IMR-90 (cell line): Measurements from ENCODE around the gene CHST14. TPM values are rescaled to one million over a fixed set of nuclear protein-coding genes. Genes with fewer than 3 reads are reported as not detected.

Experiments
- ATAC-seq: fragments of 200-7000 bp; cut with Tn5 transposase; 2 replicates; pipeline ENCODE4 v1.9.1; 2020; ENCODE audit warnings: low read depth, mild to moderate bottlenecking, moderate library complexity
- BruUV-seq: library from RNA; stranded (reverse); fragments of 400-500 nt; replicated peaks from 2 replicates; lab custom pipeline; 2021; lab: Mats Ljungman, UMichigan
- CTCF ChIA-PET: fragments of 300-600 bp; formaldehyde crosslinking; extraction: SDS; loops from one replicate; lab custom pipeline; 2021; ENCODE audit warnings: antibody characterized with exemption; lab: Yijun Ruan, JAX
- POLR2A ChIA-PET: fragments of 300-600 bp; sonication (Branson Sonifier 250); formaldehyde crosslinking; loops from one replicate; lab custom pipeline; 2022; ENCODE audit warnings: antibody characterized with exemption; ENCODE audit not compliant: unreplicated experiment; lab: Charles Lee
- DNase-seq: peaks from one replicate; pipeline ENCODE4 v3.0.0; 2013
- H2AFZ ChIP-seq: replicated peaks from 2 replicates; pipeline ENCODE3; 2013; ENCODE audit warnings: low read length, mild to moderate bottlenecking; ENCODE audit not compliant: poor library complexity
- H2AK5ac ChIP-seq: 2 replicates; pipeline ENCODE4 v1.6.1; 2013; ENCODE audit warnings: low read depth, low read length, inconsistent platforms
- H2AK9ac ChIP-seq: replicated peaks from 2 replicates; pipeline ENCODE3; 2013; ENCODE audit warnings: mild to moderate bottlenecking, low read depth, low read length, moderate library complexity; ENCODE audit not compliant: poor library complexity
- H2BK120ac ChIP-seq: 2 replicates; pipeline ENCODE4 v1.6.1; 2013; ENCODE audit warnings: low read depth, low read length, inconsistent platforms
- H2BK15ac ChIP-seq: 3 replicates; pipeline ENCODE4 v1.6.1; 2013; ENCODE audit warnings: low read depth, low read length, inconsistent platforms
- H2BK20ac ChIP-seq: 2 replicates; pipeline ENCODE4 v1.6.1; 2013; ENCODE audit warnings: low read depth, mild to moderate bottlenecking, inconsistent platforms, low read length, moderate library complexity
- H2BK5ac ChIP-seq: 2 replicates; pipeline ENCODE4 v1.6.1; 2013; ENCODE audit warnings: mild to moderate bottlenecking, low read depth, low read length, inconsistent platforms; ENCODE audit not compliant: poor library complexity, severe bottlenecking
- H3K14ac ChIP-seq: replicated peaks from 2 replicates; pipeline ENCODE4 v1.6.1; 2013; ENCODE audit warnings: low read depth, low read length, inconsistent platforms
- H3K18ac ChIP-seq: 2 replicates; pipeline ENCODE4 v1.6.1; 2013; ENCODE audit warnings: low read depth, low read length, control low read depth
- H3K23ac ChIP-seq: 2 replicates; pipeline ENCODE4 v1.6.1; 2013; ENCODE audit warnings: low read depth, low read length, inconsistent platforms
- H3K27ac ChIP-seq: 2 replicates; pipeline ENCODE4 v1.5.1; 2013; ENCODE audit warnings: mild to moderate bottlenecking, control low read depth, low read length; ENCODE audit not compliant: insufficient read depth
- H3K27me3 ChIP-seq: 2 replicates; pipeline ENCODE4 v1.6.1; 2013; ENCODE audit warnings: low read length; ENCODE audit not compliant: control insufficient read depth, insufficient read depth
- H3K36me3 ChIP-seq: 2 replicates; pipeline ENCODE4 v1.6.1; 2013; ENCODE audit warnings: low read length, mixed read lengths; ENCODE audit not compliant: control insufficient read depth, insufficient read depth
- H3K4ac ChIP-seq: 2 replicates; pipeline ENCODE4 v1.6.1; 2013; ENCODE audit warnings: low read depth, low read length, inconsistent platforms
- H3K4me1 ChIP-seq: 2 replicates; pipeline ENCODE4 v1.6.1; 2013; ENCODE audit warnings: low read length, mixed read lengths; ENCODE audit not compliant: control insufficient read depth, insufficient read depth
- H3K4me2 ChIP-seq: 2 replicates; pipeline ENCODE4 v1.6.1; 2013; ENCODE audit warnings: low read depth, mild to moderate bottlenecking, control low read depth, low read length, moderate library complexity
- H3K4me3 ChIP-seq: 2 replicates; pipeline ENCODE4 v1.5.1; 2013; ENCODE audit warnings: low read depth, mild to moderate bottlenecking, control low read depth, low read length, moderate library complexity; ENCODE audit not compliant: insufficient read depth
- H3K56ac ChIP-seq: 2 replicates; pipeline ENCODE4 v1.6.1; 2013; ENCODE audit warnings: low read length, inconsistent platforms; ENCODE audit not compliant: insufficient read depth; ENCODE audit errors: extremely low read depth
- H3K79me1 ChIP-seq, 2 experiments: 2 replicates each; pipeline ENCODE4 v1.6.1; 2013; ENCODE audit warnings: low read length in 2 of 2, inconsistent platforms in 1 of 2, low read depth in 1 of 2
- H3K9ac ChIP-seq: 2 replicates; pipeline ENCODE4 v1.6.1; 2013; ENCODE audit warnings: low read depth, low read length, control low read depth
- H3K9me1 ChIP-seq: 2 replicates; pipeline ENCODE4 v1.6.1; 2013; ENCODE audit warnings: low read length, inconsistent platforms; ENCODE audit not compliant: insufficient read depth
- H3K9me3 ChIP-seq: 2 replicates; pipeline ENCODE4 v1.6.1; 2013; ENCODE audit warnings: low read length; ENCODE audit not compliant: control insufficient read depth, insufficient read depth
- H4K20me1 ChIP-seq: 2 replicates; pipeline ENCODE4 v1.6.1; 2013; ENCODE audit warnings: low read length, inconsistent platforms; ENCODE audit not compliant: insufficient read depth
- H4K5ac ChIP-seq: 2 replicates; pipeline ENCODE4 v1.6.1; 2013; ENCODE audit warnings: mild to moderate bottlenecking, low read depth, low read length, control low read depth
- H4K8ac ChIP-seq, 2 experiments: 2 replicates each; pipeline ENCODE4 v1.6.1; 2013; ENCODE audit warnings: low read depth in 2 of 2, low read length in 2 of 2, control low read depth in 1 of 2, inconsistent platforms in 1 of 2
- H4K91ac ChIP-seq: 2 replicates; pipeline ENCODE4 v1.6.1; 2013; ENCODE audit warnings: low read depth, low read length, inconsistent platforms; ENCODE audit not compliant: insufficient read depth
- BHLHE40 ChIP-seq: fragments of 150-350 bp; IDR thresholded peaks from 2 replicates; pipeline ENCODE4 v1.6.1; 2016; ENCODE audit warnings: mild to moderate bottlenecking, low read depth, low read length
- CHD1 ChIP-seq: IDR thresholded peaks from 2 replicates; pipeline ENCODE4 v1.6.1; 2012; ENCODE audit warnings: low read depth, low read length, improper control_type of control experiment
- FOS ChIP-seq: fragments of 150-350 bp; IDR thresholded peaks from 2 replicates; pipeline ENCODE4 v1.6.1; 2016; ENCODE audit warnings: low read depth, low read length
- MAFK ChIP-seq: IDR thresholded peaks from 2 replicates; pipeline ENCODE4 v1.6.1; 2012; ENCODE audit warnings: low read depth, low read length, improper control_type of control experiment
- MAZ ChIP-seq: IDR thresholded peaks from 2 replicates; pipeline ENCODE4 v1.6.1; 2012; ENCODE audit warnings: low read depth, mild to moderate bottlenecking, low read length, improper control_type of control experiment, moderate library complexity, borderline replicate concordance
- MXI1 ChIP-seq: IDR thresholded peaks from 2 replicates; pipeline ENCODE4 v1.6.1; 2012; ENCODE audit warnings: low read depth, mild to moderate bottlenecking, low read length, moderate library complexity, borderline replicate concordance
- NFE2L2 ChIP-seq: fragments of 150-350 bp; IDR thresholded peaks from 2 replicates; pipeline ENCODE4 v1.6.1; 2016; ENCODE audit warnings: low read depth, mild to moderate bottlenecking, low read length
- POLR2A ChIP-seq: IDR thresholded peaks from 2 replicates; pipeline ENCODE4 v1.6.1; 2012; ENCODE audit warnings: mild to moderate bottlenecking, low read depth, low read length
- RAD21 ChIP-seq: IDR thresholded peaks from 2 replicates; pipeline ENCODE4 v1.6.1; 2012; ENCODE audit warnings: low read length, improper control_type of control experiment
- RCOR1 ChIP-seq: IDR thresholded peaks from 2 replicates; pipeline ENCODE4 v1.6.1; 2012; ENCODE audit warnings: mild to moderate bottlenecking, low read length, improper control_type of control experiment; ENCODE audit not compliant: insufficient replicate concordance
- RFX5 ChIP-seq: IDR thresholded peaks from 2 replicates; pipeline ENCODE4 v1.8.0; 2012; ENCODE audit warnings: low read depth, mild to moderate bottlenecking, low read length, moderate library complexity
- SMC3 ChIP-seq: fragments of 150-350 bp; IDR thresholded peaks from 2 replicates; pipeline ENCODE4 v1.6.1; 2016; ENCODE audit warnings: low read depth, mild to moderate bottlenecking, antibody characterized with exemption, low read length, moderate library complexity
- WGBS, 2 experiments: methylation state at CpG; one replicate each; pipeline versions ENCODE4 v1.1.5 to v1.1.7; 2013; ENCODE audit warnings: missing lambda C conversion rate in 2 of 2; ENCODE audit not compliant: insufficient read length in 1 of 2; ENCODE audit errors: extremely low coverage in 2 of 2; 5-methylcytosine and 5-hydroxymethylcytosine counted together
- dilution Hi-C: fragments of 300-500 bp; cut with HindIII; formaldehyde crosslinking; loops from one replicate; pipeline ENCODE4 v1.14.3; 2018; ENCODE audit warnings: low sequenced_read_pairs; ENCODE audit not compliant: unreplicated experiment
- in situ Hi-C: fragments of 300-500 bp; cut with MboI; formaldehyde crosslinking; loops from 3 replicates; pipeline ENCODE4 v1.14.3; 2019; ENCODE audit warnings: low sequenced_read_pairs, inconsistent platforms, mixed read lengths
- intact Hi-C: fragments of 100-400 bp; cut with micrococcal nuclease; formaldehyde crosslinking; loops from 2 replicates; pipeline ENCODE4 v1.10.0; 2022
- polyA plus RNA-seq, 3 experiments: library from polyadenylated mRNA; depleted of rRNA; stranded (reverse); fragments of >200 nt; gene quantifications; 2 replicates each; pipeline ENCODE4 v1.2.3, GENCODE V29; 2012; ENCODE audit warnings: low replicate concordance in 1 of 3
- total RNA-seq: library from RNA; depleted of rRNA; stranded (reverse); fragments of >200 nt; gene quantifications from 2 replicates; pipeline ENCODE4 v1.2.3, GENCODE V29; 2012
- TF ChIP-seq, protein P1 (sequence below): conservative IDR thresholded peaks from 2 replicates; pipeline ENCODE4 v1.5.1; 2012; ENCODE audit warnings: mild to moderate bottlenecking, low read depth, low read length, improper control_type of control experiment
- TF ChIP-seq, protein P2 (sequence below): fragments of 150-350 bp; IDR thresholded peaks from 2 replicates; pipeline ENCODE4 v1.6.1; 2017; ENCODE audit warnings: mild to moderate bottlenecking, antibody characterized with exemption, low read length, low read depth
- TF ChIP-seq, protein P3 (sequence below): fragments of 150-350 bp; IDR thresholded peaks from 2 replicates; pipeline ENCODE4 v1.6.1; 2016; ENCODE audit warnings: low read depth, mild to moderate bottlenecking, low read length, moderate library complexity, borderline replicate concordance

The CHST14 gene
- total and polyA plus RNA-seq, 2 of the 4 experiments (the other 2 are of a cell fraction): 3.8 to 19.5 TPM

DNA sequence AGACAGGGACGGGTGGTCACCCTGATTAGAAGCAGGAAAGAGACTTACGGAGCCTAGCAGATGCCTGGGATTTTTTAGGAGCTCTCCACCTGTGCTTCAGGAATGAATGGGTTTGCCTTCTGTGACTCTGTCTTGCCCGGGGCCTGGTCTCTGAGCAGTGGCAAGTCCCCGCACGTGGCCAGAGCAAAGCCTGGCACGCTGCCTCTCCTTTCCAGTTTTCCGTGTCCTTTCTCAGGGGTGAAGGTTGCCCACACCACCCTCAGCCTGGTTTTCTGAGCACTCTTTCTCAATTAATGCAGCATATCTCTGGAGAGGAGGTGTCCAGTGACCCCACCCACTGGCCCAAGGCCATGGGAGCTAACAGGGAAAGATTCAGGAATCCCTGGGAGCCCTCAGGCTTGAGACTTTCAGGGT lies 14.5 kb upstream of the CHST14 start:
- Histone ChIP-seq H2AK9ac (no peak overlapping the region), H4K8ac (no peak overlapping the region), H3K23ac (no peak overlapping the region), H4K20me1 (peaks cover 69% of the 10 kb centered on the region), H3K9me3 (no peaks in the 10 kb centered on the region), H3K9me1 (peaks cover 20% of the 10 kb centered on the region), H3K14ac (no peak overlapping the region), H3K4ac (no peak overlapping the region; the same call in 1 of the 2 replicates), H3K18ac (no peak overlapping the region), H3K4me1 (peaks cover 12% of the 10 kb centered on the region), H2BK20ac (no peak overlapping the region), H3K4me2 (no peak overlapping the region), H2AK5ac (no peak overlapping the region), H3K4me3 (no peak overlapping the region), H3K9ac (no peak overlapping the region), H3K56ac (no peak overlapping the region), H3K27me3 (no peaks in the 10 kb centered on the region), H2AFZ (no peak overlapping the region), H4K5ac (no peak overlapping the region), H2BK5ac (no peak overlapping the region), H3K36me3 (peaks cover 9% of the 10 kb centered on the region; the same call in 1 of the 2 replicates), H4K91ac (no peak overlapping the region), H2BK120ac (no peak overlapping the region), H3K79me1 (peaks cover 33 to 77% of the 10 kb centered on the region in 2 experiments), H3K27ac (no peak overlapping the region), H2BK15ac (no peak overlapping the region)
- no peak for TF ChIP-seq FOS
- TF ChIP-seq MXI1: no peak
- no peak for TF ChIP-seq POLR2A
- no peak for TF ChIP-seq BHLHE40
- no peak for TF ChIP-seq MAFK
- TF ChIP-seq, protein P1, sequence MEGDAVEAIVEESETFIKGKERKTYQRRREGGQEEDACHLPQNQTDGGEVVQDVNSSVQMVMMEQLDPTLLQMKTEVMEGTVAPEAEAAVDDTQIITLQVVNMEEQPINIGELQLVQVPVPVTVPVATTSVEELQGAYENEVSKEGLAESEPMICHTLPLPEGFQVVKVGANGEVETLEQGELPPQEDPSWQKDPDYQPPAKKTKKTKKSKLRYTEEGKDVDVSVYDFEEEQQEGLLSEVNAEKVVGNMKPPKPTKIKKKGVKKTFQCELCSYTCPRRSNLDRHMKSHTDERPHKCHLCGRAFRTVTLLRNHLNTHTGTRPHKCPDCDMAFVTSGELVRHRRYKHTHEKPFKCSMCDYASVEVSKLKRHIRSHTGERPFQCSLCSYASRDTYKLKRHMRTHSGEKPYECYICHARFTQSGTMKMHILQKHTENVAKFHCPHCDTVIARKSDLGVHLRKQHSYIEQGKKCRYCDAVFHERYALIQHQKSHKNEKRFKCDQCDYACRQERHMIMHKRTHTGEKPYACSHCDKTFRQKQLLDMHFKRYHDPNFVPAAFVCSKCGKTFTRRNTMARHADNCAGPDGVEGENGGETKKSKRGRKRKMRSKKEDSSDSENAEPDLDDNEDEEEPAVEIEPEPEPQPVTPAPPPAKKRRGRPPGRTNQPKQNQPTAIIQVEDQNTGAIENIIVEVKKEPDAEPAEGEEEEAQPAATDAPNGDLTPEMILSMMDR: no peak
- TF ChIP-seq, protein P2, sequence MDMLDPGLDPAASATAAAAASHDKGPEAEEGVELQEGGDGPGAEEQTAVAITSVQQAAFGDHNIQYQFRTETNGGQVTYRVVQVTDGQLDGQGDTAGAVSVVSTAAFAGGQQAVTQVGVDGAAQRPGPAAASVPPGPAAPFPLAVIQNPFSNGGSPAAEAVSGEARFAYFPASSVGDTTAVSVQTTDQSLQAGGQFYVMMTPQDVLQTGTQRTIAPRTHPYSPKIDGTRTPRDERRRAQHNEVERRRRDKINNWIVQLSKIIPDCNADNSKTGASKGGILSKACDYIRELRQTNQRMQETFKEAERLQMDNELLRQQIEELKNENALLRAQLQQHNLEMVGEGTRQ: no peak
- TF ChIP-seq CHD1: no peak
- TF ChIP-seq, protein P3, sequence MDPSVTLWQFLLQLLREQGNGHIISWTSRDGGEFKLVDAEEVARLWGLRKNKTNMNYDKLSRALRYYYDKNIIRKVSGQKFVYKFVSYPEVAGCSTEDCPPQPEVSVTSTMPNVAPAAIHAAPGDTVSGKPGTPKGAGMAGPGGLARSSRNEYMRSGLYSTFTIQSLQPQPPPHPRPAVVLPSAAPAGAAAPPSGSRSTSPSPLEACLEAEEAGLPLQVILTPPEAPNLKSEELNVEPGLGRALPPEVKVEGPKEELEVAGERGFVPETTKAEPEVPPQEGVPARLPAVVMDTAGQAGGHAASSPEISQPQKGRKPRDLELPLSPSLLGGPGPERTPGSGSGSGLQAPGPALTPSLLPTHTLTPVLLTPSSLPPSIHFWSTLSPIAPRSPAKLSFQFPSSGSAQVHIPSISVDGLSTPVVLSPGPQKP: no peak
- no peak for TF ChIP-seq SMC3
- TF ChIP-seq RFX5: no peak
- no peak for TF ChIP-seq NFE2L2
- TF ChIP-seq MAZ: no peak
- TF ChIP-seq RCOR1: no peak
- no peak for TF ChIP-seq RAD21
- ChIA-PET CTCF (no interaction called here), POLR2A (no interaction called here)
- WGBS, 2 experiments: 92% methylated on average over 4 of the region's 7 CpGs; no CpG with 5 or more reads in 1 of the 2 experiments
- in situ Hi-C loops: no loop called here
- ATAC-seq (no peak), DNase-seq (no peak)
- intact Hi-C loops: no loop called here
- dilution Hi-C loops: no loop called here
- no TSS peak for BruUV-seq
